ENCODE data around the gene MT1X. TPM values are rescaled to one million over a fixed set of nuclear protein-coding genes. Genes with fewer than 3 reads are reported as not detected.
"Not testable (repeated sequence)": the region's sequence is repeated elsewhere in the genome, so short reads cannot be mapped to it uniquely, and the experiment has no call there.

MT1X gene
- total RNA-seq, 1 donor from 2014 or later, result 63.8 TPM

DNA sequence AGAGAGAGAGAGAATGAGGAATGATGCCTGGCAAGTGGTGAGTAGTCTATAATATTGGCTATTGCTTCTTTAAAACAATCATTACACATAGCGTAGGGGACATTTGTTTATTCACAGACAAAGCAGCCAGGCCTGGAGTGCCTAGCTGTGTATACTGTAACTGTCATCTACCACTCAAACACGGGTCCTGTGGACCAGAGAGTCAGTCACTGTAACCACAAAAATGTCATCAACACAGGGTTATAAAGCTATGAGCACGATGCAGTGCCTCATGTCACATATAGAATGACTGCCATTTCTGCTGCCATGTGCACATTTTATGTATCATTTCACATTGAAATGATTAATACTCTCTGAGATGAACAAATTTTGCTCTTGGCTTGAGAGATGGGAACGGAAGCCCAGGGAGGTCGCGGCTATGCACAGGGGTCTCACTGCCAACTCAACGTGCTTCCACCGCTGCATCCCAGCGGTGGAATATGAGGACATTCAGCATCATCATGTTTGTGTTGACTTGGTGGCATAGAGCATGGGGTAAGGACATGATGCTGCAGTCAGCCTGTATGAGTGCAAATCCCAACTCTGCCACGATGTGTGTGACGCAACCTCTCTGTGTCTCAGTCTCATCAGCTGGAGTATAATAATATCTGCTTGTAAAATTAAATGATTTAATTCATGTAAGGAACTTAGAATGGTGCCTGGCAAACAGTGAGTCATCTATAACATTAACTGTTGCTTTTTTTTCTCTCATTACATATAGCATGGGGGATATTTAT is 9.3 kb upstream of the MT1X start:
- Mint-ChIP-seq H3K36me3 (ENCODE audit: unreplicated experiment) (no peaks in the 10 kb centered on the region), H3K4me1 (ENCODE audit: unreplicated experiment) (peaks cover 9% of the 10 kb centered on the region), H3K9me3 (ENCODE audit: unreplicated experiment) (no peaks in the 10 kb centered on the region), H3K4me3 (ENCODE audit: unreplicated experiment) (no peak overlapping the region), H3K27me3 (ENCODE audit: unreplicated experiment) (peaks cover 27% of the 10 kb centered on the region), H3K27ac (ENCODE audit: unreplicated experiment) (no peak overlapping the region)
- DNase-seq (ENCODE audit: extremely low spot score, unreplicated experiment), result no peak
- TF ChIP-seq, protein P1, sequence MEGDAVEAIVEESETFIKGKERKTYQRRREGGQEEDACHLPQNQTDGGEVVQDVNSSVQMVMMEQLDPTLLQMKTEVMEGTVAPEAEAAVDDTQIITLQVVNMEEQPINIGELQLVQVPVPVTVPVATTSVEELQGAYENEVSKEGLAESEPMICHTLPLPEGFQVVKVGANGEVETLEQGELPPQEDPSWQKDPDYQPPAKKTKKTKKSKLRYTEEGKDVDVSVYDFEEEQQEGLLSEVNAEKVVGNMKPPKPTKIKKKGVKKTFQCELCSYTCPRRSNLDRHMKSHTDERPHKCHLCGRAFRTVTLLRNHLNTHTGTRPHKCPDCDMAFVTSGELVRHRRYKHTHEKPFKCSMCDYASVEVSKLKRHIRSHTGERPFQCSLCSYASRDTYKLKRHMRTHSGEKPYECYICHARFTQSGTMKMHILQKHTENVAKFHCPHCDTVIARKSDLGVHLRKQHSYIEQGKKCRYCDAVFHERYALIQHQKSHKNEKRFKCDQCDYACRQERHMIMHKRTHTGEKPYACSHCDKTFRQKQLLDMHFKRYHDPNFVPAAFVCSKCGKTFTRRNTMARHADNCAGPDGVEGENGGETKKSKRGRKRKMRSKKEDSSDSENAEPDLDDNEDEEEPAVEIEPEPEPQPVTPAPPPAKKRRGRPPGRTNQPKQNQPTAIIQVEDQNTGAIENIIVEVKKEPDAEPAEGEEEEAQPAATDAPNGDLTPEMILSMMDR (IDR thresholded peaks at IDR 0.05), result no peak

DNA sequence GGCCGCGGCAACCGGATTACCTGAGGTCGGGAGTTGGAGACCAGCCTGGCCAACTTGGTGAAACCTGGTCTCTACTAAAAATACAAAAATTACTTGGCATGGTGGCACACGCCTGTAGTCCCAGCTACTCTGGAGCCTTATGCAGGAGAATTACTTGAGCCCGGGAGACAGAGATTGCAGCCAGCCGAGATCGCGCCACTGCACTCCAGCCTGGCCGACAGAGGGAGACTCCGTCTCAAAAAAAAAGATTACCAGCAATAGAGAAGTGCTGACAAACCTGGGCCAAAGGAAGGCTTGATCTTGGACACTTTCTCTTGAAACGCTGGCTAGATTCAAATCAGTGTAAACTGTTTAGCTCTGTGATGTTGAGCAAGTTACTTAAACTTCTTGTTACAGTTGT is 8.3 kb upstream of the MT1X start:
- Mint-ChIP-seq H3K27me3 (ENCODE audit: unreplicated experiment) (peaks cover 19% of the 10 kb centered on the region), H3K4me1 (ENCODE audit: unreplicated experiment) (peaks cover 9% of the 10 kb centered on the region), H3K4me3 (ENCODE audit: unreplicated experiment) (no peak overlapping the region), H3K27ac (ENCODE audit: unreplicated experiment) (no peak overlapping the region), H3K36me3 (ENCODE audit: unreplicated experiment) (no peaks in the 10 kb centered on the region), H3K9me3 (ENCODE audit: unreplicated experiment) (no peaks in the 10 kb centered on the region)
- DNase-seq (ENCODE audit: extremely low spot score, unreplicated experiment), result no peak
- TF ChIP-seq, protein P1 (IDR thresholded peaks at IDR 0.05), result peak; percentile 70

DNA sequence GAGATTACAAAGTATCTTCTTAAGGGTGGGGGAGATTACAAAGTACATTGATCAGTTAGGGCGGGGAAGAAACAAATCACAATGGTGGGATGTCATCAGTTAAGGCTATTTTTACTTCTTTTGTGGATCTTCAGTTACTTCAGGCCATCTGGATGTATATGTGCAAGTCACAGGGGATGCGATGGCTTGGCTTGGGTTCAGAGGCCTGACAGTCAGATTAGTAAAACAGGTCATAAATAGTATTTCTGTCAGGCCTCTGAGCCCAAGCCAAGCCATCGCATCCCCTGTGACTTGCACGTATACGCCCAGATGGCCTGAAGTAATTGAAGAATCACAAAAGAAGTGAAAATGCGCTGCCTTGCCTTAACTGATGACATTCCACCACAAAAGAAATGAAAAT is 7.7 kb upstream of the MT1X start:
- not testable (repeated sequence) for H3K36me3 Mint-ChIP-seq (ENCODE audit: unreplicated experiment); H3K4me3 Mint-ChIP-seq (ENCODE audit: unreplicated experiment); H3K27ac Mint-ChIP-seq (ENCODE audit: unreplicated experiment); H3K4me1 Mint-ChIP-seq (ENCODE audit: unreplicated experiment); H3K9me3 Mint-ChIP-seq (ENCODE audit: unreplicated experiment); DNase-seq (ENCODE audit: extremely low spot score, unreplicated experiment)
- H3K27me3 Mint-ChIP-seq (ENCODE audit: unreplicated experiment), result peaks cover 16% of the 10 kb centered on the region

DNA sequence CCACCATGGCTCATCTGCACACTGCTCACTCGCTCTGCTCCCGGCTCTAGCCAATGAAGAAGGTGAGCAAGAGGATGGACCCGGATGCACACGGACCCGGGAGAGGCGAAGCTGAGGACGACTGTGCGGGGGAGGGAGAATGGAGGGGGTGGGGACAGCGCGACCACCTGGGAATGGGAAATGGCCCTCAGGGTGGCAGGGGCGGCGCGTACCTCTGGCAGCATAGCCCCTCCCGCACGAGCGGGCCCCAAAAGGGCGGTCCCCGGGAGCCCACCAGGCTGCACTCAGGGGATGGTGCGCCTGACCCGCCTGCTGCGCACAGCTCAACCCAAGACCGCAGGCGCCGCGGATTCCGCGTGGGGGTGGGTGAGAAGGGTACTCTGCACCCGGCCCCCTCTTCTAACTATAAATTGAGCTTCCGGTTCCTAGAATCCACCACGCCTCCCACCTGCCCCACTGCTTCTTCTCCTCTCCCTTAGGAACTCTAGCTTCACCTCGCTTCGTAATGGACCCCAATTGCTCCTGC is 6.5 kb upstream of the MT1X start:
- peaks cover 9% of the 10 kb centered on the region for H3K4me1 Mint-ChIP-seq (ENCODE audit: unreplicated experiment)
- DNase-seq (ENCODE audit: extremely low spot score, unreplicated experiment), result no peak
- TF ChIP-seq, protein P1 (IDR thresholded peaks at IDR 0.05), result no peak
- H3K27ac Mint-ChIP-seq (ENCODE audit: unreplicated experiment), result no peak overlapping the region
- H3K36me3 Mint-ChIP-seq (ENCODE audit: unreplicated experiment), result no peaks in the 10 kb centered on the region
- peaks cover 16% of the 10 kb centered on the region for H3K27me3 Mint-ChIP-seq (ENCODE audit: unreplicated experiment)
- H3K9me3 Mint-ChIP-seq (ENCODE audit: unreplicated experiment), result no peaks in the 10 kb centered on the region
- peak overlapping the region; percentile 35 for H3K4me3 Mint-ChIP-seq (ENCODE audit: unreplicated experiment)

DNA sequence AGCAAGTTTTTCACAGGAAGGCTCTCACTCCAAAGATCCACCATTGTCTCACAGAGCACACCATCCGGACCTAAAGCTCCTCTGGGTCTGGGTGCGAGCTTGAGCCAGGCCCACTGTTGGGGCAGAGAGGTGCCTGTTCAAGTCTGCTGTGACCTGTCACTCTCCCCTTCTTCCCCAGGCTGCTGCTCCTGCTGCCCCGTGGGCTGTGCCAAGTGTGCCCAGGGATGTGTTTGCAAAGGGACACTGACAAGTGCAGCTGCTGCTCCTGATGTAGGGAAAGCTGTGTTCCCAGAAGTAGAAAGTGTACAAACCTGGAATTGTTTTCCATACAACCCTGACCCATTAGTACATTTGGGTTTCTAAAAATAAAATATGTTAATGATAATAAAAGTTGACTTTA is 4.8 kb upstream of the MT1X start:
- Mint-ChIP-seq H3K9me3 (ENCODE audit: unreplicated experiment) (no peaks in the 10 kb centered on the region), H3K4me3 (ENCODE audit: unreplicated experiment) (no peak overlapping the region), H3K36me3 (ENCODE audit: unreplicated experiment) (no peaks in the 10 kb centered on the region), H3K27ac (ENCODE audit: unreplicated experiment) (no peak overlapping the region), H3K4me1 (ENCODE audit: unreplicated experiment) (peaks cover 16% of the 10 kb centered on the region), H3K27me3 (ENCODE audit: unreplicated experiment) (peaks cover 10% of the 10 kb centered on the region)
- DNase-seq (ENCODE audit: extremely low spot score, unreplicated experiment), result no peak
- TF ChIP-seq, protein P1 (IDR thresholded peaks at IDR 0.05), result no peak

All from osteocyte (in vitro differentiated cells).